Activated CD4-positive, CD25-positive, alpha-beta regulatory T cell treated with anti-CD3 and anti-CD28 coated beads, Interleukin-2, amount 50 U/mL, for 16 hours (primary cell): ENCODE data around the gene NCF4.

Source experiments
- DNase-seq: peaks from one replicate; pipeline ENCODE4 v3.0.0-alpha.2; 2020; ENCODE audit warnings: low read depth, low spot score

The NCF4 gene

GRCh38 chr22:36921309-36922104 lies 60.7 kb downstream of the NCF4 start:
- DNase-seq: no peak

GRCh38 chr22:36922105-36922608 lies 61.4 kb downstream of the NCF4 start:
- DNase-seq: no peak

- DNase-seq: no peak
Observed at GRCh38 chr22:36922711-36923110, 61.9 kb downstream of the NCF4 start.

GRCh38 chr22:36923131-36923788 lies 62.5 kb downstream of the NCF4 start:
- no peak for DNase-seq

- no peak for DNase-seq
Observed at GRCh38 chr22:36924151-36924698, 63.4 kb downstream of the NCF4 start.

GRCh38 chr22:36925388-36926290 lies 64.8 kb downstream of the NCF4 start:
- no peak for DNase-seq

- DNase-seq: no peak
Observed at GRCh38 chr22:36926309-36926708, 65.5 kb downstream of the NCF4 start.

- DNase-seq: no peak
Observed at GRCh38 chr22:36926721-36927435, 66.1 kb downstream of the NCF4 start.
